Chondrocyte (in vitro differentiated cells): Measurements from ENCODE around the gene DENND4B. TPM values are rescaled to one million over a fixed set of nuclear protein-coding genes. Genes with fewer than 3 reads are reported as not detected.

Source experiments
- DNase-seq: peaks from one replicate; pipeline ENCODE4 v3.0.0; 2021; ENCODE audit warnings: mixed read lengths, low spot score
- H3K27ac Mint-ChIP-seq: one replicate; pipeline ENCODE4 v1.8.0; 2021; ENCODE audit warnings: mild to moderate bottlenecking, moderate library complexity, mixed read lengths; ENCODE audit not compliant: unreplicated experiment
- H3K27me3 Mint-ChIP-seq: 2 replicates; pipeline ENCODE4 v1.8.0; 2021; ENCODE audit warnings: low read depth, mixed read lengths
- H3K36me3 Mint-ChIP-seq: 2 replicates; pipeline ENCODE4 v1.8.0; 2021; ENCODE audit warnings: low read depth, mixed read lengths
- H3K4me1 Mint-ChIP-seq: 2 replicates; pipeline ENCODE4 v1.8.0; 2021; ENCODE audit warnings: low read depth, mild to moderate bottlenecking, mixed read lengths
- H3K4me3 Mint-ChIP-seq: one replicate; pipeline ENCODE4 v1.8.0; 2021; ENCODE audit warnings: mild to moderate bottlenecking, moderate library complexity, mixed read lengths; ENCODE audit not compliant: unreplicated experiment
- H3K9me3 Mint-ChIP-seq: 2 replicates; pipeline ENCODE4 v1.8.0; 2021; ENCODE audit warnings: low read depth, mixed read lengths
- total RNA-seq: library from RNA; stranded (reverse); gene quantifications from 3 replicates; pipeline ENCODE4 v1.2.1, GENCODE V29; 2021
- TF ChIP-seq, protein P1 (sequence below): fragments of 200-600 bp; sonication (generic); IDR thresholded peaks from 2 replicates; pipeline ENCODE4 v1.5.0; 2021; ENCODE audit warnings: antibody characterized with exemption, mild to moderate bottlenecking, moderate library complexity

The DENND4B gene
- total RNA-seq, 1 donor from 2014 or later: 36.7 TPM

DNA sequence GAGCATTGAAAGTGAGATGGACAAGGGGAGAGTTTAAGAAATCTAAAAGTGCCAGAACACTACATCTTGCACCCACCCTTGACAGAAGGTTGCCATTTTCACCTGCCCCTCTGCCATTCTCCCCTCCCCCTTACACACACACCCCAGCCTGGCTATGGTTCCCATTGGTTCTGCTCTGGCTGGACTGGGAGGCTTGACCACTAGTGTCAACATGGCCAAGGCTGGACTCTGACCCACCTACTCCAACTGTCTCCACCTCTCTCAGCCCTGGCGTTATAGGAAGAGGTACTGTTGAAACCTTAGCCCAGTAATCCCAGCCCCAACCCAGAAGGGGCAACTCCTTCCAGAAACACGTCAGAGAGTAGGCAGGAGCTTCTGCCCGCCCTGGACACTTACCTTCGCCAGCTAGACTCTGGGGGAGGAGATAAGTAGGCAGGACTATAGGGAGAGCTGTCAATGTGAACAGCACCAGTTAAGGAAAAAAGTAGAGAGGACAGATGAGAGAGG lies 7.4 kb upstream of the DENND4B start:
- no peak for DNase-seq
- Mint-ChIP-seq H3K27me3 (no peaks in the 10 kb centered on the region), H3K36me3 (peaks cover 20% of the 10 kb centered on the region), H3K4me1 (peaks cover 25% of the 10 kb centered on the region), H3K4me3 (no peak overlapping the region), H3K27ac (no peak overlapping the region), H3K9me3 (no peaks in the 10 kb centered on the region)
- TF ChIP-seq, protein P1, sequence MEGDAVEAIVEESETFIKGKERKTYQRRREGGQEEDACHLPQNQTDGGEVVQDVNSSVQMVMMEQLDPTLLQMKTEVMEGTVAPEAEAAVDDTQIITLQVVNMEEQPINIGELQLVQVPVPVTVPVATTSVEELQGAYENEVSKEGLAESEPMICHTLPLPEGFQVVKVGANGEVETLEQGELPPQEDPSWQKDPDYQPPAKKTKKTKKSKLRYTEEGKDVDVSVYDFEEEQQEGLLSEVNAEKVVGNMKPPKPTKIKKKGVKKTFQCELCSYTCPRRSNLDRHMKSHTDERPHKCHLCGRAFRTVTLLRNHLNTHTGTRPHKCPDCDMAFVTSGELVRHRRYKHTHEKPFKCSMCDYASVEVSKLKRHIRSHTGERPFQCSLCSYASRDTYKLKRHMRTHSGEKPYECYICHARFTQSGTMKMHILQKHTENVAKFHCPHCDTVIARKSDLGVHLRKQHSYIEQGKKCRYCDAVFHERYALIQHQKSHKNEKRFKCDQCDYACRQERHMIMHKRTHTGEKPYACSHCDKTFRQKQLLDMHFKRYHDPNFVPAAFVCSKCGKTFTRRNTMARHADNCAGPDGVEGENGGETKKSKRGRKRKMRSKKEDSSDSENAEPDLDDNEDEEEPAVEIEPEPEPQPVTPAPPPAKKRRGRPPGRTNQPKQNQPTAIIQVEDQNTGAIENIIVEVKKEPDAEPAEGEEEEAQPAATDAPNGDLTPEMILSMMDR: no peak

DNA sequence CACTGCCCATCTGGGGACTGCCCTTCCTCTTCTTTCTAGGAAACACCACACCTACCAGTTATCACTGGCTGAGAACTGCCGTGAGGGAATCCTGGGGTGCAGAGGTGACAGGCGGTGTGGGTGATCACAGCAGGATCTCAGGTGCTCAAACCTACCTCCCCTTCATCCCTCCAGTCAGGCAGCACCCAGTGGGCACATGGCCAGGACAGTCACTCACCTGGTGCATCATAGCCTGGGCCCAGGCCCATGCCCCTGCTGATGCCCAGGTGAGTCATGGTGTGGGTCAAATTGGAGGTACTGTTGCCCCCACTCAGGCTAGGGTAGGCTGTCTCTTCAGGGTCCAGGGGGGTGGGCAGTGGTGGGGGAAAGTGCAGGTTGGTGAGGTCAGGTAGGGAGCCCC lies 5.3 kb upstream of the DENND4B start:
- Mint-ChIP-seq H3K4me3 (no peak overlapping the region), H3K9me3 (no peaks in the 10 kb centered on the region), H3K4me1 (peaks cover 13% of the 10 kb centered on the region), H3K36me3 (peaks cover 23% of the 10 kb centered on the region), H3K27ac (no peak overlapping the region), H3K27me3 (no peaks in the 10 kb centered on the region)
- TF ChIP-seq, protein P1: no peak
- DNase-seq: no peak

DNA sequence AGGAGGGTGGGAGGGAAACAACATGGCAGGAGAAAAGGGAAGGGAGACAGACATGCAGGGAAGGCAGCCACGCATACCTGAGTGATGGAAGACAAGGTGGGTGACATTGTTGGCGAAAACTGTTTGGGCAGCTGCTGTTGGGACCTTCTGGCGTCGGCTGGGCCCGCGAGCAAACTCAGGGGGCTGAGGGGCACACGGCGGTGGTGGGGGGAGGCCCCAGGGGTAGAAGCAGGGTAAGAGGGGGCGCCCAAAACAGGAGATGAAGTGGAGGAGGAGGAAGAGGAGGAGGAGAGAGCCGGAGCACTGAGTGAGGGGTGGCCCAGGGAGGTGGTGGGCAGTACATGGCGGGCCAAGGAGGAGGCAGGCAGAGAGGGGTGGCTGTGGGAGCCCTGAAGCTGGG lies 4.7 kb upstream of the DENND4B start:
- Mint-ChIP-seq H3K9me3 (no peaks in the 10 kb centered on the region), H3K27me3 (no peaks in the 10 kb centered on the region), H3K27ac (no peak overlapping the region), H3K4me1 (peaks cover 9% of the 10 kb centered on the region), H3K36me3 (peaks cover 23% of the 10 kb centered on the region), H3K4me3 (no peak overlapping the region)
- TF ChIP-seq, protein P1: no peak
- no peak for DNase-seq

DNA sequence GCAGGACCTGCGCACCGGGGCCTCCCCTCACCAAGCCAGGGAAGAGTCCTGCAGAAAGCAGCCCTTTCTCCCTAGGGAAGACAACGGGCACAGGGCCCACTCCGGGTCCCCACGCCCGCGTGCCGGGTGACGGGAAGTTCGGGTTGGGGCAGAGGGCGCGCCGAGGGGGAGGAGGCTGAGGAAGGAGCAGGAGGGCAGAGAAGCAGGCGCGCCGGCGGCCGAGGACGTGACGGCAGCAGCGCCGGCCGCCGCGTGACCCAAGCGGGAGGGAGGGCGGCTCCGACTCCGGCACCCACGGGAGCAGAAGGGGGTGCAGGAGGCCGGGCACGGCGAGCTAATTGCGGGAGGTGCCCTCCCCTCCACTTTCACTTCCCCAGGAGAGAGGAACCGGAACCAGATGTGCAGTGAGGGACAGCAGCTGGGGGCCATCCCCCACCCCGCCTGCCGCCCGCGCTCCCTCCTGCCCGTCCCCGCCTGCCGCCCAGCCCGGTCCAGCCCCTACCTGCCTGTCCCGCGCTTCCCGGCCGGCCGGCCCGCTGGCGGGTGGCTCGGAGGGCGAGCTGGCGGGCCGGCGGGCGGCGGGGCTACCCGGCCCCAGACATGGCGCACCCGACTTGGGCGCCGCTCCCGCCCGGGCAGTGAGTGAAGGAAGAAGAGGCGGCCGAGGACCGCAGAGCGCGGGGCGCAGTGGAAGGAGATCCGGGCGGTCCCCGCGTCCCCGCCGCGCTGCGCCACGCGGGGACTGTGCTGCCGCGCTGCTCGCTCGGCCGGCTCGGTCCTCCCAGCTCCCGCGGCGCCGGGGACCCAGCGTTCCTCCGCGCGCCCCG lies 510 bp downstream of the DENND4B start:
- Mint-ChIP-seq H3K4me1 (peaks cover 17% of the 10 kb centered on the region), H3K36me3 (peaks cover 21% of the 10 kb centered on the region), H3K9me3 (no peaks in the 10 kb centered on the region), H3K4me3 (peak overlapping the region; percentile 80), H3K27me3 (no peaks in the 10 kb centered on the region), H3K27ac (peak overlapping the region; percentile 83)
- TF ChIP-seq, protein P1: no peak
- peak; percentile 72 for DNase-seq

DNA sequence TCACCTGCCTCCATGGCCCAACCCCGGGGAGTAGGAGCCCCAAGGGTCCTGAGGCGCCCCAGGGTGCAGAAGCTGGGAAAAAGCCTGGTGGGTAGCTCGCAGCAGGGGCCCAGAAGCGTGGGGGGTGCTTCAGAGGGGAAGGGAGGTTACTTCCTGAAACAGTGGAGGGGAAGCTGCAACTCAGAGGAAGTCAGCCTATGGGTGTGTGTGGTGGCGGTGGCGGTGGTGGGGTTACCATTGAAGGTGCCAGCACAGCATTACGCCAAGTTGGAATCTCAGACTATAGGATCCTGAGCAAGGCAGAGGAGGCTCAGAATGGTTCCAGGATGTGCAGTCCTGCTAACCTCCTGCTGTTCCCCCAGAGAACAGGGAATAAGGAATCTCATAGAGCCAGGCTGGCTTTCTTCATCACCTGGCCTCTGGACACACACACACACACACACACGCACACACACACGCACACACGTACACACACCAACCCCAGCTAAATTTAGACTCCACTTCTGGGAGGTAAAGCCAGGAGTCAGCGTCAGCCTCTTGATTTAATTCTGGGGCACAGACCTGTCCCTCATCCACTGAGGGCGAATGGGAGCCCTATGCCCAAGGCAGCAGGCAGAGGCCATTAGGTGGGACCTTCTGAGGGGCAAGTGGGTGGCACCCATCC lies 1.3 kb downstream of the DENND4B start:
- peak; percentile 77 for DNase-seq
- peak overlapping the region; percentile 80 for H3K4me3 Mint-ChIP-seq
- H3K4me1 Mint-ChIP-seq: peaks cover 17% of the 10 kb centered on the region
- no peaks in the 10 kb centered on the region for H3K9me3 Mint-ChIP-seq
- no peaks in the 10 kb centered on the region for H3K27me3 Mint-ChIP-seq
- H3K27ac Mint-ChIP-seq: peak overlapping the region; percentile 83
- TF ChIP-seq, protein P1: no peak
- H3K36me3 Mint-ChIP-seq: peaks cover 19% of the 10 kb centered on the region
